Prostate gland (tissue), 2 donors: ENCODE data around the gene PDIA3. TPM values are rescaled to one million over a fixed set of nuclear protein-coding genes. Genes with fewer than 3 reads are reported as not detected.
"Not testable (repeated sequence)": the region's sequence is repeated elsewhere in the genome, so short reads cannot be mapped to it uniquely, and the experiment has no call there.

Experiments used
- DNase-seq: peaks from one replicate; pipeline ENCODE4 v3.0.0-alpha.2; 2019; ENCODE audit warnings: low spot score
- H3K27ac ChIP-seq, 2 donors: fragments of 200-600 bp; sonication (generic); 2 replicates each; pipeline ENCODE4 v1.5.1; 2017 to 2019
- H3K27me3 ChIP-seq: fragments of 200-600 bp; sonication (generic); replicated peaks from 2 replicates; pipeline ENCODE4 v1.5.1; 2019; ENCODE audit not compliant: insufficient read depth
- H3K36me3 ChIP-seq, 2 donors: fragments of 200-600 bp; sonication (generic); 1 replicate in 1 of 2; 2 replicates in 1 of 2; pipeline versions ENCODE4 v1.5.1 to v1.8.1; 2017 to 2019
- H3K4me1 ChIP-seq: fragments of 200-600 bp; sonication (generic); replicated peaks from 2 replicates; pipeline ENCODE4 v1.5.1; 2019
- H3K4me3 ChIP-seq, 2 donors: fragments of 200-600 bp; sonication (generic); 2 replicates each; pipeline ENCODE4 v1.5.1; 2017 to 2019
- H3K9me3 ChIP-seq: fragments of 200-600 bp; sonication (generic); 2 replicates; pipeline ENCODE4 v1.5.1; 2017
- CTCF ChIP-seq, 4 experiments: fragments of 200-600 bp in 2 of 4; fragments of 450-650 bp in 2 of 4; sonication (generic) in 2 of 4; IDR thresholded peaks; 1 replicate in 3 of 4; 2 replicates in 1 of 4; pipeline ENCODE4 v1.5.1; 2016 to 2019; ENCODE audit warnings: antibody characterized with exemption in 4 of 4, mild to moderate bottlenecking in 2 of 4, moderate library complexity in 2 of 4
- POLR2A ChIP-seq: fragments of 450-650 bp; IDR thresholded peaks from one replicate; pipeline ENCODE4 v1.6.1; 2016; ENCODE audit warnings: antibody characterized with exemption, mild to moderate bottlenecking
- POLR2AphosphoS5 ChIP-seq: sonication (generic); formaldehyde crosslinking; IDR thresholded peaks from one replicate; pipeline ENCODE4 v1.6.1; 2017; ENCODE audit warnings: antibody characterized with exemption
- WGBS: methylation state at CpG from one replicate; pipeline ENCODE4 v1.1.5; 2018; 5-methylcytosine and 5-hydroxymethylcytosine counted together
- intact Hi-C: fragments of 100-400 bp; cut with DNase I; formaldehyde crosslinking; loops from one replicate; pipeline ENCODE4 v1.14.2; 2022
- total RNA-seq, 2 donors: library from RNA; depleted of rRNA; stranded (reverse); fragments of >200 nt; gene quantifications; one replicate each; pipeline ENCODE4 v1.1.0, GENCODE V29; 2016

Gene PDIA3
- total RNA-seq, 2 donors from 2014 or later = 172 to 432 TPM

DNA sequence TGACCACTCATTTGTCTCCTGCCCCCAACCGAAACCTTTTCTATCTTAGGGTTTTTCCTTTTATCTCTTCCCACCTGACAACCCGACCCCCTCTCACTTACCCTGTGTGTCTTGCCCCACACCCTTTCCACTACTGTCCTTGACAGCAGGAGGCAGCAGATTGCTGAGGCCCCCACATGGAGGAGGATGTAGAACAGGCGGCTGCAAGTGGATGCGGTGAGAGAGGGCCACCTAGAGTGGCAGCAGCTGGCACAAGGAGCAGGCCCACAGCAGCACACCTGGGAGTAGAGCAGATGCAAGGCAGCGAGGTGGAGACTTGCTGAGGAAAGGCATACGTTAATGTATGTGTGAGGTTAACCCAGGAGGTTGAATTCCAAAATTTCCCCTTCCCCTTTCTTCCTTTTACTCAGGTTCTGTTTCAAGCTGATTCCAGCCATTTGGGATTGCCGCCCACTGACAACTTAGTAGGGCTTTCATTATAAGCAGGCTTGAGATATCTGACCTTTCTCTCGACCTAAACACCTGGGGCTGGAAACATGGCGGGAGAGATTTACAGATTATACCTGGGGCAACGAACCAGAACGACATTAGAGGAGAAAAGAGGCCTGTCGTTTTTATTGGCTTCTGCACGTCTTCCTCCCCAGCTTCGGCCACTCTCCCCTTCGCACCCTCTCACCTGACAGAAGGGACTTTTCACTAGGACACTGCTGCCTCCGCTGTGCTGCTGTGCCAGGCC, 53.1 kb downstream of the PDIA3 start:
- Histone ChIP-seq H3K27ac (peak overlapping the region; percentile 94 to 97), H3K9me3 (no peaks in the 10 kb centered on the region), H3K36me3 (peaks cover 0 to 2% of the 10 kb centered on the region in 2 donors), H3K4me3 (no peak overlapping the region), H3K27me3 (no peaks in the 10 kb centered on the region), H3K4me1 (peaks cover 26% of the 10 kb centered on the region)
- 69% methylated on average over 16 of the region's 16 CpGs for WGBS
- intact Hi-C loops = no loop called here
- peak; percentile 10 for DNase-seq
- TF ChIP-seq POLR2A (no peak), CTCF (IDR thresholded peaks at IDR 0.05) (no peak), POLR2AphosphoS5 (no peak)

- WGBS = 84% methylated on average over 8 of the region's 8 CpGs
- Histone ChIP-seq H3K27ac (peak within 1 kb of the TSS; percentile 94 to 97), H3K9me3 (no peaks in the 10 kb centered on the region), H3K4me3 (peak within 1 kb of the TSS; percentile 52 to 70), H3K36me3 (no peaks in the 10 kb centered on the region), H3K27me3 (no peaks in the 10 kb centered on the region), H3K4me1 (peaks cover 21% of the 10 kb centered on the region)
- intact Hi-C loops = no loop called here
- TF ChIP-seq CTCF (IDR thresholded peaks at IDR 0.05) (no peak), POLR2A (no peak), POLR2AphosphoS5 (no peak)
- no peak for DNase-seq
Observed at GRCh38 chr15:43799945-43800285, 53.7 kb downstream of the PDIA3 start, which contains the start of gene SERINC4. Gene SERINC4, minus strand, starts transcription at chr15:43800220. Its CDS starts 234 bp downstream, at chr15:43799986.

GRCh38 chr15:43800286-43801141, 54.3 kb downstream of the PDIA3 start, which contains the start of gene HYPK:
Gene HYPK, plus strand, starts transcription at chr15:43800599. Its CDS starts 24 bp downstream, at chr15:43800623.
- intact Hi-C loops = no loop called here
- H3K27ac ChIP-seq = peak within 1 kb of the TSS; percentile 94 to 97
- peaks cover 16% of the 10 kb centered on the region for H3K4me1 ChIP-seq
- no peaks in the 10 kb centered on the region for H3K9me3 ChIP-seq
- no peaks in the 10 kb centered on the region for H3K27me3 ChIP-seq
- H3K4me3 ChIP-seq = peak within 1 kb of the TSS; percentile 52 to 70
- no peaks in the 10 kb centered on the region for H3K36me3 ChIP-seq
- WGBS = 5% methylated on average over 44 of the region's 44 CpGs
- peak; percentile 93 for DNase-seq
- TF ChIP-seq CTCF (IDR thresholded peaks at IDR 0.05) (peak in 1 of 4 experiments; percentile 19), POLR2A (peak; percentile 87), POLR2AphosphoS5 (peak; percentile 99)

GRCh38 chr15:43802676-43803075, 56.4 kb downstream of the PDIA3 start:
- H3K4me1 ChIP-seq = peaks cover 17% of the 10 kb centered on the region
- H3K9me3 ChIP-seq, DNase-seq, H3K27ac ChIP-seq, H3K36me3 ChIP-seq, H3K4me3 ChIP-seq, H3K27me3 ChIP-seq, intact Hi-C loops: not testable (repeated sequence)
- 97% methylated on average over 7 of the region's 7 CpGs for WGBS

GRCh38 chr15:43808435-43808950, 62.3 kb downstream of the PDIA3 start:
- peaks cover 7 to 10% of the 10 kb centered on the region in 2 donors for H3K36me3 ChIP-seq
- DNase-seq = no peak
- peaks cover 14% of the 10 kb centered on the region for H3K4me1 ChIP-seq
- intact Hi-C loops = no loop called here
- H3K27me3 ChIP-seq = no peaks in the 10 kb centered on the region
- WGBS = 47% methylated on average over 5 of the region's 5 CpGs
- no peak overlapping the region for H3K4me3 ChIP-seq
- H3K27ac ChIP-seq = peak overlapping the region; percentile 42 to 59
- TF ChIP-seq POLR2AphosphoS5 = peak; percentile 80
- no peak for TF ChIP-seq POLR2A
- no peak for TF ChIP-seq CTCF (IDR thresholded peaks at IDR 0.05)
- no peaks in the 10 kb centered on the region for H3K9me3 ChIP-seq
